Measurements from ENCODE around the gene NRG3.
A peak's percentile ranks its signal among the peaks of the same experiment; 100 is the strongest.

Gene NRG3

DNA sequence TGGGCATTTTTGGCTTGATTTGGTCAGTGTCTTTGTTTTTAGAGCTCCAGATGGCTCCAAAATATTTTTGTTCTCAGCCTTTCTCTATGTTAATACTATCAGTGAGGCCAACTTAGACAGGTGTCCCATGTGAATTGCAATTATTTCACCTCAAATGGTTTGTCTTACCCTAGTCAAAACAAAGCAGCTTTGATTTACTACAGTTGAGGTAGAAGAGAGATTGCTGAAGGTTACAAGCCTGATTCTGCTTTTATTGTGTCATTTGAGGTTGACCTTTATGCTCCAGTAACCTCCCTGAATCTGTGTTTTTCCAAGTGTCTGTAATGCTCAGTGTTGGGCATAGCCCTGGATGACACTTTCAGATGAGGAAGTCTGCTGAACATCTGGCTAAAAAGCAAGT is 882.9 kb downstream of the NRG3 start:
- no peak for TF ChIP-seq CTCF (IDR thresholded peaks at IDR 0.05; ENCODE audit: extremely low read depth, insufficient read depth, missing control alignments)
- in situ Hi-C loops (cut with MboI; ENCODE audit: low pct_unique_long_range_greater_than_20kb, low sequenced_read_pairs, unreplicated experiment), result no loop called here
- no peak for DNase-seq (ENCODE audit: low spot score)

DNA sequence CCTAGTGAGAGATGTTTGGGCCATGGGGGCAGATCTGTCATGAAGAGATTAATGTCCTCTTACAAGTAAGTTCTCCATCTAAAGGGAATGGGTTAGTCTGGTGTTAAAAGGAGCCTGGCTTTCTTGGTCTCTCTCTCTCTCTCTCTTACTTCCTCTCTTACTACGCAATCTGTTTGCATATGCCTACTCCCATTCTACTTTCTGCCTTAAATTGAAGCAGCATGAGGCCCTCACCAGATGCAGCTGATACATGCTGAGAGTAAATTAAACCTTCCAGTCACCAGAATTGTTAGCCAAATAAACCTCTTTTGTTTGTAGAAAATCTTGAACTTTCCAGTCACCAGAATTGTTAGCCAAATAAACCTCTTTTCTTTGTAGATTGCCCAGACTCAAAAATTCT is 884.1 kb downstream of the NRG3 start:
- DNase-seq (ENCODE audit: low spot score), result no peak
- in situ Hi-C loops (cut with MboI; ENCODE audit: low pct_unique_long_range_greater_than_20kb, low sequenced_read_pairs, unreplicated experiment), result no loop called here

GRCh38 chr10:82762641-82763040 is 887.6 kb downstream of the NRG3 start:
- no peak for TF ChIP-seq CTCF (IDR thresholded peaks at IDR 0.05; ENCODE audit: extremely low read depth, insufficient read depth, missing control alignments)
- no peak for DNase-seq (ENCODE audit: low spot score)
- in situ Hi-C loops (cut with MboI; ENCODE audit: low pct_unique_long_range_greater_than_20kb, low sequenced_read_pairs, unreplicated experiment), result no loop called here

More for the DNA sequence above, 884.1 kb downstream of the NRG3 start:
- no peak for TF ChIP-seq CTCF (IDR thresholded peaks at IDR 0.05; ENCODE audit: extremely low read depth, insufficient read depth, missing control alignments)

DNA sequence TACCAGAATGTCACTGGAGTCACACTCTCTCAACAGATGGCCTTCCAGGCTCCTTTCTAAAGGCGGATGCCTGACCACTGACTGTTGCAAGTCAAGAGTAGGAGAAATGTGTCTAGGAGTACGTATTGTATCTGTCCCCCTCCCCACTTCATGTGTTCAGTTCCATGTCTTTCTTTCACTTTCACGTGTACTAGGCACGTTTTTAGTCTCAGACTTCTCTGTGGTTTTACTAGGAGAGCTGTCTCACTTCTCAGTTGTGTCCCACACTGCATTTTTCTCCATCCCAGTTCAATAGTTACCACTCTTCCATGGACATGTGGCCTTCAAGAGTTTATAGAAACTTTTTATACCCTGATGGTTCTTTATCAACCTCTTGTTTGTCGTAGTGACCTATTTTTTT is 893.0 kb downstream of the NRG3 start:
- DNase-seq (ENCODE audit: low spot score), result peak; percentile 2
- in situ Hi-C loops (cut with MboI; ENCODE audit: low pct_unique_long_range_greater_than_20kb, low sequenced_read_pairs, unreplicated experiment), result no loop called here
- TF ChIP-seq CTCF (IDR thresholded peaks at IDR 0.05; ENCODE audit: extremely low read depth, insufficient read depth, missing control alignments), result no peak

- no peak for TF ChIP-seq CTCF (IDR thresholded peaks at IDR 0.05; ENCODE audit: extremely low read depth, insufficient read depth, missing control alignments)
- in situ Hi-C loops (cut with MboI; ENCODE audit: low pct_unique_long_range_greater_than_20kb, low sequenced_read_pairs, unreplicated experiment), result no loop called here
- no peak for DNase-seq (ENCODE audit: low spot score)
These were observed 903.9 kb downstream of the NRG3 start for GRCh38 chr10:82778908-82779307.

DNA sequence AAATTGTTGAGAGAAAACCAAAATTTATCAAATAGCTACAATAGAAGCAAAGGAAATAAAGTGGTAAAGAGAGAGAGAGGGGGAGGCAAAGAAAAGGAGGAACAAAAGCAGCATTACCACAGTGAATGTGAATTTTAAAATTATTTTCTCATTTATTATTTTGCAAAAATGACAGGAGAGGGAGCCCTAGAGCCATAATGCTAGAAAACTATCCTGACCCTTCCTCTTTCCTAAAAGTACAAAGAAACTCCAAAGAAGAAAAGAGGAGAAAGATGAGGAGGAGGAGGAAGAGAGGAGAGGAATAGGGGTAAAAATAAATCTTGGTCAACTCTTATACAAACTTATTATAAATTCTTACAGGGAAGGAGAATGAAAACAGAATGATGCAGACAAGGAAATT is 921.5 kb downstream of the NRG3 start:
- in situ Hi-C loops (cut with MboI; ENCODE audit: low pct_unique_long_range_greater_than_20kb, low sequenced_read_pairs, unreplicated experiment), result no loop called here
- no peak for DNase-seq (ENCODE audit: low spot score)
- TF ChIP-seq CTCF (IDR thresholded peaks at IDR 0.05; ENCODE audit: extremely low read depth, insufficient read depth, missing control alignments), result peak; percentile 40

DNA sequence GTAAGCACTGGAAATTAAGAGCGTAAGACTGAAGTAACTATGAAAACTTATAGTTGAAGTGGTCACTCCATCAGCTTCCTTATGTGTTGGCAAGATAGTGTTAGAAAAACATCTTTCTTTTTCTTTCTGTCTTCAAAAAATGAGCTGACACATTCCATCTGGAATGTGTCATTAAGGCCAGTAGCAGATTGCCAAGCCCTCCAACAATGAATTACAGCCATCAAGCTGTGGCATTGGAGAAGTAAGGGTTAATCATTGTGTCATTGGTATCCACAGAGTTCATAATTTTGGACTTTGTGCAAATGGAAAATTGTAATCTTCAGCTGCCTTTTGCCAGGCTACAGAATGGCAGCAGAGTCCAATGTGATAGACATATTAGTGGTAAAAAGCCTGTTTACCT is 926.3 kb downstream of the NRG3 start:
- no peak for TF ChIP-seq CTCF (IDR thresholded peaks at IDR 0.05; ENCODE audit: extremely low read depth, insufficient read depth, missing control alignments)
- no peak for DNase-seq (ENCODE audit: low spot score)
- in situ Hi-C loops (cut with MboI; ENCODE audit: low pct_unique_long_range_greater_than_20kb, low sequenced_read_pairs, unreplicated experiment), result loop anchor here (25.0 kb wide), 1 partner anchor 1061 kb away; no protein-coding TSS in a partner anchor

Measured in GM13977 (cell line).